ENCODE data around the gene GPRC5A. TPM values are rescaled to one million over a fixed set of nuclear protein-coding genes. Genes with fewer than 3 reads are reported as not detected.

Gene GPRC5A
- total RNA-seq, 1 donor from 2014 or later, result 4.0 TPM

DNA sequence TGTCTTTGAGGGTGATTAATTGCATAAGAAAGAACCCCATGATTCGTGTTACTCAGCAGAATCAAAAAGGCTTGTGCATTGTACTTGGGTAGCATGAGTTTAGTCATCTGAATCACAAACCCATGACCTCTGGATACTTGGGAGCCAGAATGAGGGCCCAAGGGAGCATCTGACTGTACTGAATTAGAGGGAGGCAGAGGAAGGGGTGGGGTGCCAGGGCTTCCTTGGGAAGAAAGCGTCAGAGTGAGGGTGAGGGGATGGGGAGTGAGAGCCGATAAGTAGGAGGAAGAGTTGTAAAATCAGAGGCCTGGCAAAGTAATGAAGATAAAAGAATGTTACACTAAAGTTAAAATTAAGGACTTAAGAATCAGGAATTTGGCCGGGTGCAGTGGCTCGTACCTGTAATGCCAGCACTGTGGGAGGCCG lies 30.8 kb downstream of the GPRC5A start:
- TF ChIP-seq, protein P1, sequence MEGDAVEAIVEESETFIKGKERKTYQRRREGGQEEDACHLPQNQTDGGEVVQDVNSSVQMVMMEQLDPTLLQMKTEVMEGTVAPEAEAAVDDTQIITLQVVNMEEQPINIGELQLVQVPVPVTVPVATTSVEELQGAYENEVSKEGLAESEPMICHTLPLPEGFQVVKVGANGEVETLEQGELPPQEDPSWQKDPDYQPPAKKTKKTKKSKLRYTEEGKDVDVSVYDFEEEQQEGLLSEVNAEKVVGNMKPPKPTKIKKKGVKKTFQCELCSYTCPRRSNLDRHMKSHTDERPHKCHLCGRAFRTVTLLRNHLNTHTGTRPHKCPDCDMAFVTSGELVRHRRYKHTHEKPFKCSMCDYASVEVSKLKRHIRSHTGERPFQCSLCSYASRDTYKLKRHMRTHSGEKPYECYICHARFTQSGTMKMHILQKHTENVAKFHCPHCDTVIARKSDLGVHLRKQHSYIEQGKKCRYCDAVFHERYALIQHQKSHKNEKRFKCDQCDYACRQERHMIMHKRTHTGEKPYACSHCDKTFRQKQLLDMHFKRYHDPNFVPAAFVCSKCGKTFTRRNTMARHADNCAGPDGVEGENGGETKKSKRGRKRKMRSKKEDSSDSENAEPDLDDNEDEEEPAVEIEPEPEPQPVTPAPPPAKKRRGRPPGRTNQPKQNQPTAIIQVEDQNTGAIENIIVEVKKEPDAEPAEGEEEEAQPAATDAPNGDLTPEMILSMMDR (IDR thresholded peaks at IDR 0.05; ENCODE audit: unreplicated experiment), result no peak
- H3K27me3 Mint-ChIP-seq, result peaks cover 6% of the 10 kb centered on the region
- no peak overlapping the region for H3K27ac Mint-ChIP-seq
- H3K4me1 Mint-ChIP-seq (ENCODE audit: low read depth), result no peaks in the 10 kb centered on the region
- H3K4me3 Mint-ChIP-seq (ENCODE audit: low read depth), result no peak overlapping the region
- H3K36me3 Mint-ChIP-seq (ENCODE audit: insufficient read depth), result no peaks in the 10 kb centered on the region
- no peak for DNase-seq (ENCODE audit: low spot score, unreplicated experiment)
- H3K9me3 Mint-ChIP-seq (ENCODE audit: low read depth), result no peaks in the 10 kb centered on the region

DNA sequence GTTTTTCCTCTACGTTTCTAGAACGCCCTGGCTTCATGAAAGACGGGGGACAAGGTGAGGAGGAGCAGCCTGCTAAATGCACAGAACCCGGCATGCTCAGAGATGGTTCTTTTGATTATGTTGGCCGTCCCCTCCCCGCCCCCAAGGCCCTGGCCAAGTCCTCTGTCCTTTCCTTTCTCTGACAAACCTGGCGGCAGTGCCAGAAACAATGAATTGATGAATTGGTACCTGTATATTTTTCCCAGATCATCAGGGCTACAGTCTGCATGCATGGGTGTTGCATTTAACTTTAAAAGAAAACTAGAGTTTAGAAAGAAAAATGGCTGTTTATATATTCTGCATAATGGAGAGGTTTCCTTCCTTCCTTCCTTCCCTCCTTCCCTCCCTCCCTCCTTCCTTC lies 31.6 kb downstream of the GPRC5A start:
- TF ChIP-seq, protein P1 (IDR thresholded peaks at IDR 0.05; ENCODE audit: unreplicated experiment), result no peak
- Mint-ChIP-seq H3K27me3 (peaks cover 2% of the 10 kb centered on the region), H3K4me3 (ENCODE audit: low read depth) (no peak overlapping the region), H3K27ac (no peak overlapping the region), H3K36me3 (ENCODE audit: insufficient read depth) (no peaks in the 10 kb centered on the region), H3K4me1 (ENCODE audit: low read depth) (no peaks in the 10 kb centered on the region), H3K9me3 (ENCODE audit: low read depth) (no peaks in the 10 kb centered on the region)
- no peak for DNase-seq (ENCODE audit: low spot score, unreplicated experiment)

DNA sequence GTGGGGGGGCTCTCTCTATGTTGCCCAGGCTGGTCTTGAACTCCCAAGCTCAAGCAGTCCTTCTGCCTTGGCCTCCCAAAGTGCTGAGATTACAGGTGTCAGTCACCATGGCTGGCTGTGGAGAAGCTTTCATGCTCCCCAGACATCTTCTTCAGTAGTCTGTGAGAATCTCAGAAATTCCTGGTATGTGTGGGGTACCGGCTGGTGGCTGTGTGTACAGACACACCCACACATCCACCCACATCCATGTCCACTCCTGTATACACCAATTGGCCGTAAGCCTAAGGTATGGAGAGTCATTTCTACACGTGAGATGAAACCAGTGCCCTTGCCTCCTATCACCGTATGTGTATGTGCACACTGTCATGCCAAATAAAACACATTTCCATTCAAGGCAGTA lies 32.8 kb downstream of the GPRC5A start:
- Mint-ChIP-seq H3K4me3 (ENCODE audit: low read depth) (no peak overlapping the region), H3K27me3 (peaks cover 2% of the 10 kb centered on the region), H3K4me1 (ENCODE audit: low read depth) (no peaks in the 10 kb centered on the region), H3K9me3 (ENCODE audit: low read depth) (no peaks in the 10 kb centered on the region), H3K36me3 (ENCODE audit: insufficient read depth) (no peaks in the 10 kb centered on the region), H3K27ac (no peak overlapping the region)
- TF ChIP-seq, protein P1 (IDR thresholded peaks at IDR 0.05; ENCODE audit: unreplicated experiment), result no peak
- no peak for DNase-seq (ENCODE audit: low spot score, unreplicated experiment)

DNA sequence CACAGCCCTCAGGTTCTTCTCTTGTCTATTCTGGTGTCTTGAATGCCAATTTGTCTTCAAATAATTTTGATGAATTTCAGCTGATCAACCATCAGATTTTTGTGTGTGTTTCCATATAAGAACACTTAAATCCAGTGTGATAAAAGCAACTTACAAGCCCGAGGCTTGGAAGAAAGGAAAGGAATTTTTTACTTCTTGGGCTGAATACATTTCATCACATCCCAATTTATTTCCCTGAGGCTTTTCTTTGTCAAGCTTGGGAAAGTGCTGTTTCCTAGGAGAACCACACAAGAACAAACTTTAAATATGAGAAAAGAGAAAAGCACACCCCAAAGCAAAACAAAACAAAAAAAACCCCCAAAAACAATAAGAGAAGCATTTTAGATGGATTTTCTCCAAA lies 34.0 kb downstream of the GPRC5A start:
- Mint-ChIP-seq H3K4me1 (ENCODE audit: low read depth) (no peaks in the 10 kb centered on the region), H3K36me3 (ENCODE audit: insufficient read depth) (peaks cover 1% of the 10 kb centered on the region), H3K27me3 (peaks cover 2% of the 10 kb centered on the region), H3K27ac (no peak overlapping the region), H3K9me3 (ENCODE audit: low read depth) (no peaks in the 10 kb centered on the region), H3K4me3 (ENCODE audit: low read depth) (no peak overlapping the region)
- TF ChIP-seq, protein P1 (IDR thresholded peaks at IDR 0.05; ENCODE audit: unreplicated experiment), result no peak
- no peak for DNase-seq (ENCODE audit: low spot score, unreplicated experiment)

DNA sequence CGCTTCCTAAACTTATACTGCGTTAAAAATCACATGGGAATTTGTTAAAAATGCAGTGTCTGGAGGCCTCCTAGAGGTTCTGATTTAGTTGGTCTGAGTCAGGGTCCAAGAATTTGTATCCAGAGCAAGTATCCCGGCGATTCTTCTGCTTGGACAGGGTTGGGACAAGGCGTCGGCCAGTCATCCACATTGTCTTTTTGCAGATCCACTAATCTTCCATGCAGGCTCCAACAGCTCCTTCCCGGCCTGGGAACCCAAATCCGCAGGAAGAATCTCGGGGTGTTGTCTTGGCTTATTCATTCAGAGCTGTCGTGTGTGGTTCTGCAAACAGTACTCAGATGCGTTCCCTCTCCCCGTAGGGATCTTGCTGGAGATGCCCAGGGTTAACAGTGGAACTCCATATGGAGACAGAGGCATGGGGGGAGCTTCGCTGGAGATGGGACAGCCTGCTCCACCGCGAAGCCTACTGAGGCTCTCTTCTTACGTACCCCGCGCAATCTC lies 35.3 kb downstream of the GPRC5A start:
- TF ChIP-seq, protein P1 (IDR thresholded peaks at IDR 0.05; ENCODE audit: unreplicated experiment), result no peak
- Mint-ChIP-seq H3K4me3 (ENCODE audit: low read depth) (no peak overlapping the region), H3K36me3 (ENCODE audit: insufficient read depth) (peaks cover 2% of the 10 kb centered on the region), H3K27me3 (peaks cover 2% of the 10 kb centered on the region), H3K27ac (no peak overlapping the region), H3K9me3 (ENCODE audit: low read depth) (no peaks in the 10 kb centered on the region), H3K4me1 (ENCODE audit: low read depth) (no peaks in the 10 kb centered on the region)
- no peak for DNase-seq (ENCODE audit: low spot score, unreplicated experiment)
